GM19193 (cell line): ENCODE measurements around the gene INS.

ENCODE experiments used
- POLR2A ChIP-seq: IDR thresholded peaks from 4 replicates; pipeline ENCODE4 v1.6.1; 2011; ENCODE audit not compliant: insufficient read depth, insufficient read length; ENCODE audit errors: extremely low read depth

INS gene

GRCh38 chr11:2164081-2164480, 3.1 kb upstream of the INS start:
- TF ChIP-seq POLR2A: no peak

GRCh38 chr11:2163428-2163978, 2.5 kb upstream of the INS start:
- no peak for TF ChIP-seq POLR2A

- no peak for TF ChIP-seq POLR2A
Measured at GRCh38 chr11:2159536-2160413, 1.2 kb downstream of the INS start.

- TF ChIP-seq POLR2A: no peak
Measured at GRCh38 chr11:2158966-2159365, 2.0 kb downstream of the INS start.

- no peak for TF ChIP-seq POLR2A
Measured at GRCh38 chr11:2158296-2158737, 2.7 kb downstream of the INS start.

GRCh38 chr11:2157294-2158040, 3.5 kb downstream of the INS start:
- no peak for TF ChIP-seq POLR2A

GRCh38 chr11:2156416-2157182, 4.4 kb downstream of the INS start:
- no peak for TF ChIP-seq POLR2A

- no peak for TF ChIP-seq POLR2A
Measured at GRCh38 chr11:2155511-2155910, 5.5 kb downstream of the INS start.

GRCh38 chr11:2154889-2155288, 6.1 kb downstream of the INS start:
- TF ChIP-seq POLR2A: no peak

- no peak for TF ChIP-seq POLR2A
Measured at GRCh38 chr11:2154195-2154585, 6.8 kb downstream of the INS start.

GRCh38 chr11:2153581-2154194, 7.3 kb downstream of the INS start:
- TF ChIP-seq POLR2A: no peak

GRCh38 chr11:2151500-2152257, 9.3 kb downstream of the INS start:
- no peak for TF ChIP-seq POLR2A

GRCh38 chr11:2149864-2150847, 10.9 kb downstream of the INS start:
- TF ChIP-seq POLR2A: no peak

GRCh38 chr11:2149460-2149859, 11.5 kb downstream of the INS start:
- TF ChIP-seq POLR2A: no peak
